ENCODE results near the gene C11orf42.

The C11orf42 gene

GRCh38 chr11:6191742-6192141 is 13.6 kb upstream of the C11orf42 start:
- Histone ChIP-seq H3K4me2 (no peak overlapping the region), H3K4me1 (ENCODE audit: low read depth, poor library complexity, severe bottlenecking) (no peaks in the 10 kb centered on the region), H3K27me3 (ENCODE audit: insufficient read depth, low read depth) (no peaks in the 10 kb centered on the region), H3K36me3 (ENCODE audit: insufficient read depth) (no peaks in the 10 kb centered on the region), H4K20me1 (ENCODE audit: insufficient read depth) (no peaks in the 10 kb centered on the region), H3K27ac (no peak overlapping the region), H3K4me3 (IDR thresholded peaks at IDR 0.05; ENCODE audit: insufficient read depth, low read depth, low read length) (no peak overlapping the region), H2AFZ (ENCODE audit: low read depth) (no peak overlapping the region), H3K79me2 (ENCODE audit: insufficient read depth, low read depth) (no peaks in the 10 kb centered on the region), H3K9ac (no peak overlapping the region)
- no peak for TF ChIP-seq CTCF (conservative IDR thresholded peaks at IDR 0.05; ENCODE audit: low read depth, low read length)

DNA sequence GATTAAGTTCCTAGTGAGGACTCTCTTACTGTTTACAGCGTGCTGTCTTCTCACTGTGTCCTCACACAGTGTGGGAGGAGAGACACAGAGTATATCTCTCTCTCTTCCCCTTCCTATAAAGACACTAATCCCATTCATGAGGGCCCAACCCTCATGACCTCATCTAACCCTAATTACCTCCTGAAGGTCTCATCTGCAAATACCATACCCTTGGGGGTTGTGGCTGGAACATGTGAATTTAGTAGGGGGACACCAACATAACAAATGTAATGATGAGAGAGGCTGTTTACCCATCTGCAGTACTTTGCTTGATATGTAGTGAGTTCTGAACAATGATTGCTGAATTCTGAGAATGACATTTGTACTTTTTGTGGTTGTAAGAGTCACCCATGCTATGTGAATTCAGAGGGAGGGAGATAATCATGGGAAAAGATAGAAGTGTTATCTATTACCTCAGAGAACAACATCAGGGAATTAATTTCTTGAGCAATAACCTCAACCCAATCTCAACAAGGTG is 11.2 kb upstream of the C11orf42 start:
- no peak overlapping the region for H3K4me2 ChIP-seq
- no peak overlapping the region for H3K4me3 ChIP-seq (IDR thresholded peaks at IDR 0.05; ENCODE audit: insufficient read depth, low read depth, low read length)
- no peaks in the 10 kb centered on the region for H3K27me3 ChIP-seq (ENCODE audit: insufficient read depth, low read depth)
- H3K4me1 ChIP-seq (ENCODE audit: low read depth, poor library complexity, severe bottlenecking): no peaks in the 10 kb centered on the region
- no peak overlapping the region for H3K27ac ChIP-seq
- no peak overlapping the region for H2AFZ ChIP-seq (ENCODE audit: low read depth)
- no peak overlapping the region for H3K9ac ChIP-seq
- H3K79me2 ChIP-seq (ENCODE audit: insufficient read depth, low read depth): no peaks in the 10 kb centered on the region
- no peaks in the 10 kb centered on the region for H4K20me1 ChIP-seq (ENCODE audit: insufficient read depth)
- TF ChIP-seq CTCF (conservative IDR thresholded peaks at IDR 0.05; ENCODE audit: low read depth, low read length): no peak
- no peaks in the 10 kb centered on the region for H3K36me3 ChIP-seq (ENCODE audit: insufficient read depth)

- Histone ChIP-seq H3K36me3 (ENCODE audit: insufficient read depth) (no peaks in the 10 kb centered on the region), H3K4me2 (no peak overlapping the region), H3K4me1 (ENCODE audit: low read depth, poor library complexity, severe bottlenecking) (no peaks in the 10 kb centered on the region), H4K20me1 (ENCODE audit: insufficient read depth) (no peaks in the 10 kb centered on the region), H3K27ac (no peak overlapping the region), H3K9ac (no peak overlapping the region), H3K4me3 (IDR thresholded peaks at IDR 0.05; ENCODE audit: insufficient read depth, low read depth, low read length) (no peak overlapping the region), H3K27me3 (ENCODE audit: insufficient read depth, low read depth) (no peaks in the 10 kb centered on the region), H3K79me2 (ENCODE audit: insufficient read depth, low read depth) (no peaks in the 10 kb centered on the region), H2AFZ (ENCODE audit: low read depth) (no peak overlapping the region)
- TF ChIP-seq CTCF (conservative IDR thresholded peaks at IDR 0.05; ENCODE audit: low read depth, low read length): no peak
Measured at GRCh38 chr11:6196396-6196795, 9.0 kb upstream of the C11orf42 start.

GRCh38 chr11:6197466-6198200 is 7.7 kb upstream of the C11orf42 start:
- Histone ChIP-seq H2AFZ (ENCODE audit: low read depth) (no peak overlapping the region), H3K36me3 (ENCODE audit: insufficient read depth) (no peaks in the 10 kb centered on the region), H4K20me1 (ENCODE audit: insufficient read depth) (no peaks in the 10 kb centered on the region), H3K4me1 (ENCODE audit: low read depth, poor library complexity, severe bottlenecking) (no peaks in the 10 kb centered on the region), H3K4me3 (IDR thresholded peaks at IDR 0.05; ENCODE audit: insufficient read depth, low read depth, low read length) (no peak overlapping the region), H3K27me3 (ENCODE audit: insufficient read depth, low read depth) (no peaks in the 10 kb centered on the region), H3K27ac (no peak overlapping the region), H3K9ac (no peak overlapping the region), H3K79me2 (ENCODE audit: insufficient read depth, low read depth) (no peaks in the 10 kb centered on the region), H3K4me2 (no peak overlapping the region)
- TF ChIP-seq CTCF (conservative IDR thresholded peaks at IDR 0.05; ENCODE audit: low read depth, low read length): no peak

Measured in KMS-11 (cell line).